Mammary epithelial cell (primary cell): Measurements from ENCODE around the gene JDP2.

Experiments used
- CTCF ChIP-seq, 2 donors: IDR thresholded peaks in 1 of 2; conservative IDR thresholded peaks in 1 of 2; 2 replicates each; pipeline ENCODE4 v1.5.1; 2011 to 2012; ENCODE audit warnings: inconsistent platforms in 2 of 2, low read length in 2 of 2, mild to moderate bottlenecking in 2 of 2, control low read depth in 1 of 2, low read depth in 1 of 2; ENCODE audit not compliant: insufficient read depth in 1 of 2; ENCODE audit errors: extremely low read depth in 1 of 2
- EZH2 ChIP-seq: IDR thresholded peaks from 2 replicates; pipeline ENCODE4 v1.6.1; 2012; ENCODE audit warnings: low read length, inconsistent platforms, borderline replicate concordance

GRCh38 chr14:75422169-75422568 is 5.7 kb upstream of the JDP2 start:
- TF ChIP-seq EZH2 (no peak), CTCF (conservative IDR thresholded peaks at IDR 0.05 in 1 of 2, IDR thresholded peaks at IDR 0.05 in 1 of 2; ENCODE audit: extremely low read depth in 1 of 2, insufficient read depth in 1 of 2, low read depth in 1 of 2, low read length in 2 of 2) (no peak)
